Muscle layer of duodenum (tissue), 2 donors: ENCODE data around the gene TAOK3.

Experiments
- H3K27ac ChIP-seq: one replicate; pipeline ENCODE4 v1.7.0; 2013; ENCODE audit warnings: mild to moderate bottlenecking, low read length
- H3K27me3 ChIP-seq: one replicate; pipeline ENCODE4 v1.7.0; 2013; ENCODE audit warnings: low read depth, mild to moderate bottlenecking, control low read depth, low read length
- H3K36me3 ChIP-seq, 2 donors: one replicate each; pipeline ENCODE4 v1.7.0; 2013; ENCODE audit warnings: low read length in 2 of 2, control low read depth in 1 of 2, mild to moderate bottlenecking in 1 of 2; ENCODE audit not compliant: insufficient read depth in 2 of 2, control insufficient read depth in 1 of 2
- H3K4me1 ChIP-seq, 2 donors: one replicate each; pipeline ENCODE4 v1.7.0; 2013; ENCODE audit warnings: low read length in 2 of 2, mild to moderate bottlenecking in 2 of 2, control low read depth in 1 of 2, moderate library complexity in 1 of 2; ENCODE audit not compliant: insufficient read depth in 2 of 2, control insufficient read depth in 1 of 2
- H3K4me3 ChIP-seq, 2 donors: one replicate each; pipeline ENCODE4 v1.7.0; 2013; ENCODE audit warnings: low read length in 2 of 2, low read depth in 1 of 2, mild to moderate bottlenecking in 1 of 2
- H3K9me3 ChIP-seq, 2 donors: one replicate each; pipeline ENCODE4 v1.7.0; 2013; ENCODE audit warnings: low read length in 2 of 2, control low read depth in 1 of 2, mild to moderate bottlenecking in 1 of 2; ENCODE audit not compliant: control insufficient read depth in 1 of 2
- donor health status: healthy.

The TAOK3 gene

DNA sequence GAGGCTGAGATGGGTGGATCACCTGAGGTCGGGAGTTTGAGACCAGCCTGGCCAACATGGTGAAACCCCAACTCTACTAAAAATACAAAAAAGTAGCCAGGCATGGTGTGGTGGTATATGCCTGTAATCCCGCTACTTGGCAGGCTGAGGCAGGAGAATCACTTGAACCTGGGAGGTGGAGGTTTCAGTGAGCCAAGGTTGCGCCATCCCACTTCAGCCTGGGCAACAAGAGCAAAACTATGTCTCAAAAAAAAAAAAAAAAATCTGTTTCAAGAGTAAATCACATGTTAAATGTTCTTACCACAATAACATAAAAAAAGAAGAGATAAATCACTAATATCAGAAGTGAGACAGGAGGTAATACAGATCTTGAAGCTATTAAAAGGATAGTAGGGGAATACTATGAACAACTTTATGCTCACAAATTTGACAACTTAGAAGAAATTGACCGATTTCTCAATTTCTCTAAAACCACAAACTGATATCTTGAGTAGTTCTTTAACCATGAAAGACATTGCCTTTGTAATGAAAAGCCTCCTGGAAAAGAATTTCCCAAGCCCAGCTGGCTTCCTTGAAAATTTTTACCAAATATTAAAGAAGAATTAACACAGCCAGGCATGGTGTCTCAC lies 37.7 kb downstream of the TAOK3 start:
- Histone ChIP-seq H3K4me3 (no peak overlapping the region), H3K4me1 (no peaks in the 10 kb centered on the region), H3K27me3 (no peaks in the 10 kb centered on the region), H3K9me3 (no peaks in the 10 kb centered on the region), H3K36me3 (no peaks in the 10 kb centered on the region), H3K27ac (no peak overlapping the region)

DNA sequence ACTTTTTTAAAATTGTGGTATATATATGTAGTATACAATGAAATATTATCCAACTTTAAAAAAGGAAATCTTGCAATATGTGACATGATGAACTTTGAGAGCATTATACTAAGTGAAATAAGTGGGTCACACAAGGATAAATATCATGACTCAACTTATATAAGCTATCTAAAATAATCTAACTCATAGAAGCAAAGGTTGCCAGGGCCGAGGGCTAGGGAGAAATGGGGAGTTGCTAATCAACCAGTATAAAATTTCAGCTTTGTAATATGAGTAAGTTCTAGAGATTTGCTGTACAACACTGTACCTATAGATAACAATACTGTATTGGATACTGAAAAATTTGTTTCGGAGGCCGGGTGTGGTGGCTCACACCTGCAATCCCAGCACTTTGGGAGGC lies 38.5 kb downstream of the TAOK3 start:
- no peaks in the 10 kb centered on the region for H3K27me3 ChIP-seq
- no peak overlapping the region for H3K27ac ChIP-seq
- no peaks in the 10 kb centered on the region for H3K9me3 ChIP-seq
- H3K36me3 ChIP-seq: no peaks in the 10 kb centered on the region
- H3K4me1 ChIP-seq: no peaks in the 10 kb centered on the region
- no peak overlapping the region for H3K4me3 ChIP-seq

DNA sequence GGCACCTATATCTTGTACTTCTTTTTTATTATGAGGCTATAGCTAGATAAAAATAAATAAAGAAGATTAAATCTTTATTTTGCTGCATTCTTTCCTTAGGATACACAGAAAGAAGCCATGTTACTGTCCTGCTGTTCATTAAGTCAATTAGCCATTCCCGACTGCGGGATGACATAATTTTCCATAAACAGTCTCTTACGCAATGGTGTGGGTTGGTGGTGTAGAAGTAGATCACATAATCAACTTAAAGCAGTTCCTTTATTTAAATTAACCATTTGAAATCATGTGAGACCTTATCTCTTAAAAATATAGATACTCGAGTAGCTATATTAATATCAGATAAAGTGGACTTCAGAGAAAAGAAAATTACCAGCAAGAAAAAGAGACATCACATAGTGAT lies 40.2 kb downstream of the TAOK3 start:
- H3K9me3 ChIP-seq: no peaks in the 10 kb centered on the region
- H3K4me1 ChIP-seq: no peaks in the 10 kb centered on the region
- H3K36me3 ChIP-seq: no peaks in the 10 kb centered on the region
- no peak overlapping the region for H3K27ac ChIP-seq
- H3K4me3 ChIP-seq: no peak overlapping the region
- H3K27me3 ChIP-seq: no peaks in the 10 kb centered on the region

DNA sequence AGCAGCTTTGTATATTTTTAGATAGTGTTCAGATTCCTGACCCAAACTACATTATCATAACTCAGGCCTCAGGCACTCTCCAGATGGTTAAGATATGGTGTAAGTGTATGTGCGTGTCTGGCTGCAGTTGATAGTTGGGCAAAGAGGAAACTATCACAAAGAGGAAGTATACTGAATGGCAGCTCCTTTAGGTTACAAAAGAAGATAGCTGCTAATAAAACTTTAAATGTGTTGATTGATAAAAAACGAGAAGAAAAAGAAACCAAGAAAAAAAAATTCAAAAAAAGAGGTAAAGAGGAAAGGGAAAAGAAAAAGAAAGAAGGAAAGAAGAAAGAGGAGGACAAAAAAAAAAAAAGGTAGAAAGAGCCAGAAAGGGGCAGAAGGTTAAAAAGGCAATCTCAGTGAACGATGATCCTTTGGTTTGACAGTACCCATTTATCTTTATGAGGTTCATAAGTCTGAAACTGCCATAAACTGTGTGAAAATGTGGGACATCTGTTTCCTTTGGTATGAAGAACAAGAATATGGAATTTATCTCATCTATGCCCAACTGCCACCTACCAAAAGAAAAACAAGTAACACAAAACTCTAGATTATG lies 42.2 kb downstream of the TAOK3 start:
- no peaks in the 10 kb centered on the region for H3K27me3 ChIP-seq
- no peaks in the 10 kb centered on the region for H3K4me1 ChIP-seq
- H3K36me3 ChIP-seq: no peaks in the 10 kb centered on the region
- H3K9me3 ChIP-seq: no peaks in the 10 kb centered on the region
- no peak overlapping the region for H3K4me3 ChIP-seq
- no peak overlapping the region for H3K27ac ChIP-seq

DNA sequence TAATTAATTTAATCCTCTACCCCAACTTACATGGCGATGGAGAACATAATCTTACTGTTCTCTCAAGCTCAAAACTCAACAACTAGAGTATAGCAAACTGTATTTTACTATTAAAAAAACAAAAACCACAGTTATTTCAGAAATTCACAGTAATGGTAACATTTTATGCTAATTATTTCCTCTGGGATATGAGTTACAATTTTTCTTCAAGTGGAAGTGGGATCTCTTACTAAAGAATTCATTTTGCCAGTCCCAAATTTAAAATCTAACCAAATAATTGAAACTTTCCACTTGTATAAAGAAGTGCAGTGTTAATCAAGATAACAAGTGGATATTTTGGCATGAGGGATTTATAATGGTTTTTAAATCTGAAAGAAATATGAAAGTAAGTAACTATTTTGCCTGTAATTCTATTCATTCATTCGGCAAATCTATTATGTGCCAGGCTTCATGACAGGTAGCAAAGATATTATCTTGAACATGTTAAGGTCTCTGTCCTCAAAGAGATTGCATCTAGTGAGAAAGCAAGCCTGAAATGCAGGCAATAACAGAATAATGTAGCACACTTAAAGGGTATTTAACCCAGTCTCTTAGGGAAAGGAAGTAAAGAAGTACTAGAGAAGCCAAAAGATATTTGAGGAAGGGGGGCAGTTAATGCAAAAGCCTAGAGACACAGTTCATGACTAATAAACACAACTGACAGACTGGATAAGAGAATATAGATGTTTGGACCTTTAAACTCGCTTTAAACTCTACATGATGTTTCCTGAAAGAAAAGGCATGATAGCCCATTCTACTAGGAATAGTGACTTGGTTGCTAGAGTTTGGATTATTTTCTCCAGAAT lies 44.0 kb downstream of the TAOK3 start:
- Histone ChIP-seq H3K4me3 (no peak overlapping the region), H3K9me3 (no peaks in the 10 kb centered on the region), H3K4me1 (no peaks in the 10 kb centered on the region), H3K36me3 (no peaks in the 10 kb centered on the region), H3K27ac (no peak overlapping the region), H3K27me3 (no peaks in the 10 kb centered on the region)

DNA sequence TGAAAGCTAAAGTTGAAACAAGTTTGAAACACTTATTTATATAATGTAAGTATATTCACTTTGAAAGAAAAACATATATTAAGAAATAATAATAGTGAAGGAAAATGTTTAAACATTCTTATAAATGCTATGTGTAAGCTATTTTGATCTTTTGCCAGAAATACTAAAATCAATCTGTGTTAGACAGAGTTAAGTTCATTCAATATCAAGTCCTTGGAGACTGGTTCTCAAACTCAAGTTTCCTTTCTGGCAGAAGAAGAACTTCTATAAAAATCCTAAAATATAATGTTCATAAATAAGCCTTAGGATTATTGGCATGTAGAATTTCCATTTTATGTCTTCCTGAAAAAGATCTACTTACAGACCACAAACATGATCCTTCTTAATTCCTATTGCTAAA lies 45.3 kb downstream of the TAOK3 start:
- no peaks in the 10 kb centered on the region for H3K27me3 ChIP-seq
- no peak overlapping the region for H3K27ac ChIP-seq
- no peak overlapping the region for H3K4me3 ChIP-seq
- H3K36me3 ChIP-seq: no peaks in the 10 kb centered on the region
- H3K9me3 ChIP-seq: no peaks in the 10 kb centered on the region
- H3K4me1 ChIP-seq: no peaks in the 10 kb centered on the region

DNA sequence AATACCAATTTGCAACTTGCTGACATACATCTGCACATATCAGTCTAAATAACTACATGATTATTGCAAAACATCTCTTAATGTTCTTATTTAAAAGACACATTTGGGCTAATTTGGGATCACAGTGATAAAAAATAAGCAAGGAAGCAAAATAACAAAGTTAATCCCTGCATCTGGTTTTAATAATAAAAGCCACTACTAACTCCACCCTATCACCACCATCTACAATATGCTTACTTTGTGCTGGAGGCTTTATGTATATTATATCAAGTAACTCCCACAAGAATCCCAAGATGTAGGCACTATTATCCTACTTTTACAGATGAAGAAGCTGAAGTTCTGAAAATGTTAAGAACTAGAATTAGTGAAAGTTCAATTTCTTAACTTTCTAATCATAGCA lies 45.7 kb downstream of the TAOK3 start:
- no peak overlapping the region for H3K4me3 ChIP-seq
- H3K9me3 ChIP-seq: no peaks in the 10 kb centered on the region
- no peaks in the 10 kb centered on the region for H3K27me3 ChIP-seq
- H3K27ac ChIP-seq: no peak overlapping the region
- H3K36me3 ChIP-seq: no peaks in the 10 kb centered on the region
- no peaks in the 10 kb centered on the region for H3K4me1 ChIP-seq

DNA sequence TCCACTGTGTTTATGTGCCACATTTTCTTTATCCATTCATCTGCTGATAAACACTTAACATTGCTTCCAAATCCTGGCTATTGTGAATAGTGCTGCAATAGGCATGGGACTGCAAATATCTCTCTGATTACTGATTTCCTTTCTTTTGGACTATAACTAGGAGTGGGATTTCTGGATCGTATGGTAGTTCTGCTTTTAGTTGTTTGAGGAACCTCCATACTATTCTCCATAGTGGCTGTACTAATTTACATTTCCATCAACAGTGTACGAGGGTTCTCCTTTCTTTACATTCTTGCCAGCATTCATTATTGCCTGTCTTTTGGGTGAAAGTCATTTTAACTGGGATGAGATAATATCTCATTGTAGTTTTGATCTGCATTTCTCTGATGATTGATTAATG lies 47.6 kb downstream of the TAOK3 start:
- no peak overlapping the region for H3K27ac ChIP-seq
- H3K9me3 ChIP-seq: no peaks in the 10 kb centered on the region
- H3K4me1 ChIP-seq: no peaks in the 10 kb centered on the region
- no peak overlapping the region for H3K4me3 ChIP-seq
- no peaks in the 10 kb centered on the region for H3K36me3 ChIP-seq
- no peaks in the 10 kb centered on the region for H3K27me3 ChIP-seq

DNA sequence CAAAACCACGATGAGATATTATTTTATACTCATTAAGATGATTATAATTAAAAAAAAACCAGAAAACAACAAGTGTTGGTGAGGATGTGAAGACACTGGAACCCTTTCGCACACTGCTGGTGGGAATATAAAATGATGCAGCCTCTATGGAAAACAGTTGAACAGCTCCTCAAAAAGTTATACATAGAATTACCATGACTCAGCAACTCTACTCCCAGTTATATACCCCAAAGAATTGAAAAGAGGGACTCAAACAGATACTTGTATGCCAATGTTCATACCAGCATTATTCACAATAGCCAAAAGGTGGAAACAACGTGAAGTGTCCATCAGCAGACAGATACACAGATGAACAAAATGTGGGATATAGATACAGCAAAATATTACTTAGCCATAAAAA lies 53.1 kb downstream of the TAOK3 start:
- Histone ChIP-seq H3K27me3 (no peaks in the 10 kb centered on the region), H3K4me1 (no peaks in the 10 kb centered on the region), H3K9me3 (no peaks in the 10 kb centered on the region), H3K4me3 (no peak overlapping the region), H3K36me3 (no peaks in the 10 kb centered on the region), H3K27ac (no peak overlapping the region)

DNA sequence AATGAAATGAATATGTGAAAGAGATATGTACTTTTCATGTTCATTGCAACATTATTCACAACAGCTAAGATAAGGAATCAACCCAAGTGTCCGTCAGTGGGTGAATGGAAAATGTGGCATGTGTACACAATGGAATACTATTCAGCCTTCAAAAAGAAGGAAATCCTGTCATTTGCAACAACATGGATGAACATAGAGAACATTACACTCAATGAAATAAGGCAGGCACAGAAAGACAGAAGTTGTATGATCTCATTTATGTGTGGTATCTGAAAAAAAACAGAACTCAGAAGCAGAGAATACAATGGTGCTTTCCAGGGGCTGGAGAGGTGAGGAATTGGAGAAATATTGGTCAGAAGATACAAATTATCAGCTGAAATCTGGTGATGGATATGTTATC lies 54.0 kb downstream of the TAOK3 start:
- Histone ChIP-seq H3K36me3 (no peaks in the 10 kb centered on the region), H3K9me3 (no peaks in the 10 kb centered on the region), H3K27ac (no peak overlapping the region), H3K27me3 (no peaks in the 10 kb centered on the region), H3K4me1 (no peaks in the 10 kb centered on the region), H3K4me3 (no peak overlapping the region)

DNA sequence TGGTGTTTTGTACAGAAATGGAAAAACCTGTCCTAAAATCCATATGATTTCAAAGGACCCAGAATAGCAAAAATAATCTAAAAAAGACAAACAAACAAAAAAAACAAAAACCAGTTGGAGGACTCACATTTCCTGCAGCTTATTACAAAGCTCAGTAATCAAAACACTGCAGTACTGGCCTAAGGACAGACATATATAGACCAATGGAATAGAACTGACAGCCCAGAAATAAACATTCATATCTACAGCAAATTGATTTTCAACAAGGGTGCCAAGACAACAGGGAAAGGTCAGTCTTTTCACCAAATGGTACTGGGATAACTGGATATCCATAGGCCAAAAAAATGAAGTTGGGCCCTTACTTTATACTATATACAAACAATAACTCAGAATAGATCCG lies 55.0 kb downstream of the TAOK3 start:
- Histone ChIP-seq H3K27ac (no peak overlapping the region), H3K36me3 (no peaks in the 10 kb centered on the region), H3K9me3 (no peaks in the 10 kb centered on the region), H3K4me3 (no peak overlapping the region), H3K4me1 (no peaks in the 10 kb centered on the region), H3K27me3 (no peaks in the 10 kb centered on the region)
